OCI-LY7 (cell line): ENCODE data around the gene NOLC1. TPM values are rescaled to one million over a fixed set of nuclear protein-coding genes. Genes with fewer than 3 reads are reported as not detected.

ENCODE experiments used
- BruUV-seq: library from RNA; stranded (reverse); fragments of 400-500 nt; replicated peaks from 2 replicates; lab custom pipeline; 2021; lab: Mats Ljungman, UMichigan
- CTCF ChIA-PET: fragments of 300-600 bp; sonication (Branson Sonifier 250); formaldehyde crosslinking; loops from one replicate; lab custom pipeline; 2022; ENCODE audit warnings: antibody characterized with exemption; ENCODE audit not compliant: unreplicated experiment; lab: Charles Lee
- POLR2A ChIA-PET: fragments of 300-600 bp; sonication (Branson Sonifier 250); formaldehyde crosslinking; loops from one replicate; lab custom pipeline; 2022; ENCODE audit warnings: antibody characterized with exemption; lab: Charles Lee
- DNase-seq: peaks from one replicate; pipeline ENCODE4 v3.0.0-alpha.2; 2015; ENCODE audit warnings: low spot score
- H2AFZ ChIP-seq: fragments of 200-600 bp; sonication (generic), shearing (Covaris generic); 2 replicates; pipeline ENCODE4 v1.6.1; 2014; ENCODE audit warnings: mild to moderate bottlenecking, antibody characterized with exemption, low read length, moderate library complexity
- H3K27ac ChIP-seq: fragments of 200-600 bp; sonication (generic); 2 replicates; pipeline ENCODE4 v1.5.1; 2014; ENCODE audit warnings: mixed run types, low read depth, mild to moderate bottlenecking, moderate library complexity, low read length, inconsistent platforms; ENCODE audit not compliant: poor library complexity, severe bottlenecking
- H3K36me3 ChIP-seq: fragments of 200-600 bp; sonication (generic); 2 replicates; pipeline ENCODE4 v1.6.1; 2014; ENCODE audit warnings: mild to moderate bottlenecking, antibody characterized with exemption, low read length, moderate library complexity, mixed read lengths; ENCODE audit not compliant: insufficient read depth
- H3K4me1 ChIP-seq: fragments of 200-600 bp; sonication (generic); 2 replicates; pipeline ENCODE4 v1.5.1; 2014; ENCODE audit warnings: mild to moderate bottlenecking, low read length; ENCODE audit not compliant: insufficient read depth, poor library complexity, severe bottlenecking
- H3K4me2 ChIP-seq: fragments of 200-600 bp; sonication (generic); 2 replicates; pipeline ENCODE4 v1.6.1; 2014; ENCODE audit warnings: mild to moderate bottlenecking, low read length
- H3K4me3 ChIP-seq: fragments of 200-600 bp; sonication (generic); 2 replicates; pipeline ENCODE4 v1.5.1; 2014; ENCODE audit warnings: mild to moderate bottlenecking, low read depth, low read length; ENCODE audit not compliant: poor library complexity, severe bottlenecking
- H3K79me2 ChIP-seq: fragments of 200-600 bp; sonication (generic); 2 replicates; pipeline ENCODE4 v1.6.1; 2016; ENCODE audit warnings: low read depth, mild to moderate bottlenecking, low read length, moderate library complexity, mixed read lengths; ENCODE audit not compliant: insufficient read depth
- H3K9me2 ChIP-seq: fragments of 200-600 bp; sonication (generic); 2 replicates; pipeline ENCODE4 v1.6.1; 2016; ENCODE audit warnings: mild to moderate bottlenecking, low read length, mixed read lengths; ENCODE audit not compliant: insufficient read depth
- H3K9me3 ChIP-seq: fragments of 200-600 bp; sonication (generic); 2 replicates; pipeline ENCODE4 v1.6.1; 2014; ENCODE audit warnings: mild to moderate bottlenecking, mixed run types, low read length, mixed read lengths
- H4K20me1 ChIP-seq: fragments of 200-600 bp; sonication (generic); 2 replicates; pipeline ENCODE4 v1.6.1; 2014; ENCODE audit warnings: mild to moderate bottlenecking, antibody characterized with exemption, low read length, moderate library complexity, mixed read lengths; ENCODE audit not compliant: insufficient read depth
- CTCF ChIP-seq: fragments of 200-600 bp; sonication (generic); conservative IDR thresholded peaks from 2 replicates; pipeline ENCODE4 v1.5.1; 2014; ENCODE audit warnings: mild to moderate bottlenecking, antibody characterized with exemption, low read length, moderate library complexity, mixed read lengths
- EZH2phosphoT487 ChIP-seq: fragments of 200-600 bp; sonication (generic); IDR thresholded peaks from 2 replicates; pipeline ENCODE4 v1.6.1; 2018; ENCODE audit warnings: low read depth, borderline replicate concordance, mild to moderate bottlenecking, mixed run types, antibody characterized with exemption, low read length, moderate library complexity, mixed read lengths
- intact Hi-C: fragments of 100-400 bp; cut with micrococcal nuclease; formaldehyde crosslinking; loops from one replicate; pipeline ENCODE4 v1.10.0; 2022; ENCODE audit not compliant: unreplicated experiment
- total RNA-seq, 2 experiments: library from RNA; depleted of rRNA in 1 of 2; stranded (reverse); fragments of >200 nt in 1 of 2; shearing (Covaris generic) in 1 of 2; gene quantifications; 2 replicates each; pipeline ENCODE4 v1.2.3, GENCODE V29; 2014 to 2022

Gene NOLC1
- total RNA-seq, 2 experiments from 2014 or later: 93.5 to 152 TPM

GRCh38 chr10:102195296-102195870, 43.2 kb downstream of the NOLC1 start:
- 0 out of 2 replicates have a peak, but pooled peaks cover 5% of the 10 kb centered on the region for H3K9me3 ChIP-seq
- no peaks in the 10 kb centered on the region for H3K4me1 ChIP-seq
- TF ChIP-seq CTCF: no peak
- no peak for TF ChIP-seq EZH2phosphoT487
- DNase-seq: no peak
- no TSS peak for BruUV-seq
- no peak overlapping the region for H3K4me2 ChIP-seq
- H3K79me2 ChIP-seq: no peaks in the 10 kb centered on the region
- no peaks in the 10 kb centered on the region for H3K36me3 ChIP-seq
- H3K27ac ChIP-seq: no peak overlapping the region
- H4K20me1 ChIP-seq: no peaks in the 10 kb centered on the region
- H2AFZ ChIP-seq: no peak overlapping the region
- POLR2A ChIA-PET: interaction anchor here (0.7 kb wide), 1 partner anchor 102 kb away, joined by 3 read pairs; no protein-coding TSS in a partner anchor
- H3K9me2 ChIP-seq: no peaks in the 10 kb centered on the region
- CTCF ChIA-PET: no interaction called here
- no peak overlapping the region for H3K4me3 ChIP-seq
- intact Hi-C loops: no loop called here

- TF ChIP-seq CTCF (no peak), EZH2phosphoT487 (no peak)
- POLR2A ChIA-PET: no interaction called here
- H3K36me3 ChIP-seq: no peaks in the 10 kb centered on the region
- no peaks in the 10 kb centered on the region for H3K79me2 ChIP-seq
- H3K9me3 ChIP-seq: 0 out of 2 replicates have a peak, but pooled peaks cover 4% of the 10 kb centered on the region
- no peak overlapping the region for H3K27ac ChIP-seq
- no peak overlapping the region for H2AFZ ChIP-seq
- no peaks in the 10 kb centered on the region for H3K9me2 ChIP-seq
- CTCF ChIA-PET: no interaction called here
- no peak overlapping the region for H3K4me3 ChIP-seq
- H3K4me1 ChIP-seq: no peaks in the 10 kb centered on the region
- H3K4me2 ChIP-seq: no peak overlapping the region
- no peaks in the 10 kb centered on the region for H4K20me1 ChIP-seq
- no TSS peak for BruUV-seq
- intact Hi-C loops: no loop called here
- DNase-seq: no peak
These were observed 44.7 kb downstream of the NOLC1 start for GRCh38 chr10:102196893-102197292.

- H3K4me1 ChIP-seq: no peaks in the 10 kb centered on the region
- ChIA-PET POLR2A (no interaction called here), CTCF (no interaction called here)
- intact Hi-C loops: no loop called here
- no peak overlapping the region for H3K27ac ChIP-seq
- no peaks in the 10 kb centered on the region for H3K9me2 ChIP-seq
- no peaks in the 10 kb centered on the region for H3K9me3 ChIP-seq
- DNase-seq: no peak
- no TSS peak for BruUV-seq
- no peak overlapping the region for H3K4me3 ChIP-seq
- no peaks in the 10 kb centered on the region for H3K79me2 ChIP-seq
- no peak overlapping the region for H3K4me2 ChIP-seq
- no peak for TF ChIP-seq CTCF
- TF ChIP-seq EZH2phosphoT487: no peak
- H4K20me1 ChIP-seq: no peaks in the 10 kb centered on the region
- H3K36me3 ChIP-seq: no peaks in the 10 kb centered on the region
- no peak overlapping the region for H2AFZ ChIP-seq
These were observed 45.8 kb downstream of the NOLC1 start for GRCh38 chr10:102198027-102198426.
